ENCODE data around the gene CUEDC2.
"Not testable (repeated sequence)": the region's sequence is repeated elsewhere in the genome, so short reads cannot be mapped to it uniquely, and the experiment has no call there.

Gene CUEDC2

DNA sequence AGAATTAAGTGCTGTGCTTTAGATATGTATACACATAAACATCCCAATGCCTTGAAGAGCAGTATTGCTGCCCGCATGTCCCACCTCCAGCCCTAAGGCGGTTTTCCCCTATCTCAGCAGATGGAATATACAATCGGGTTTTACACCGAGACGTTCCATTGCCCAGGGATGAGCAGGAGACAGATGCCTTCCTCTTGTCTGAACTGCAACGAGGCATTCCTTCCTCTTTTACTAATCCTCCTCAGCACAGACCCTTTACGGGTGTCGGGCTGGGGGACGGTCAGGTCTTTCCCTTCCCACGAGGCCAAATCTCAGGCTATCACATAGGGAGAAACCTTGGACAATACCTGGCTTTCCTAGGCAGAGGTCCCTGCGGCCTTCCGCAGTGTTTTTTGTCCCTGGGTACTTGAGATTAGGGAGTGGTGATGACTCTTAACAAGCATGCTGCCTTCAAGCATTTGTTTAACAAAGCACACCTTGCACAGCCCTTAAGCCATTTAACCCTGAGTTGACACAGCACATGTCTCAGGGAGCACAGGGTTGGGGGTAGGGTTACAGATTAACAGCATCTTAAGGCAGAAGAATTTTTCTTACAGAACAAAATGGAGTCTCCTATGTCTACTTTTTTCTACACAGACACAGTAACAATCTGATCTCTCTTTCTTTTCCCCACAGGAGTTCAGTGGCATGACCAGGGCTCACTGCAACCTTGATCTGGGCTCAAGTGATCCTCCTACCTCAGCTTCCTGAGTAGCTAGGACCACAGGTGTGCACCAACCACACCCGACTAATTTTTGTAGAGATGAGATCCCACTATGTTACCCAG lies 22.5 kb upstream of the CUEDC2 start:
- not testable (repeated sequence) for DNase-seq (ENCODE audit: low read depth in 2 of 2)

DNA sequence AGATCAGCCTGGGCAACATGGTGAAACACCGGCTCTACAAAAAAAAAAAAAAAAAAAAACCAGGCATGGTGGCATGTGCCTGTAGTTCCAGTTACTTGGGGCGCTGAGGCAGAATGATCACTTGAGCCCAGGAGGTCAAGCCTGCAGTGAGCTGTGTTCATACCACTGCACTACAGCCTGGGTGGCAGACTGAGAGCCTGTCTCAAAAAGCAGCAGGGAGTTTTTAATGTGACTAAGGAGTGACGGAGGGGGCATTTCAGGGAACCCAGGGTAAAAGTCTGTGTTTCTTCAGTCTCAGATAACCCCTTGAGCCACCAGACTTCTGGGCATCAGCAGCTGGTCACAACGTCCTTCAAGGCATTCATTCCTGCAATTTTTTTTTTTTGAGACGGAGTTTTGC lies 21.1 kb upstream of the CUEDC2 start:
- no peak for DNase-seq (ENCODE audit: low read depth in 2 of 2)

DNA sequence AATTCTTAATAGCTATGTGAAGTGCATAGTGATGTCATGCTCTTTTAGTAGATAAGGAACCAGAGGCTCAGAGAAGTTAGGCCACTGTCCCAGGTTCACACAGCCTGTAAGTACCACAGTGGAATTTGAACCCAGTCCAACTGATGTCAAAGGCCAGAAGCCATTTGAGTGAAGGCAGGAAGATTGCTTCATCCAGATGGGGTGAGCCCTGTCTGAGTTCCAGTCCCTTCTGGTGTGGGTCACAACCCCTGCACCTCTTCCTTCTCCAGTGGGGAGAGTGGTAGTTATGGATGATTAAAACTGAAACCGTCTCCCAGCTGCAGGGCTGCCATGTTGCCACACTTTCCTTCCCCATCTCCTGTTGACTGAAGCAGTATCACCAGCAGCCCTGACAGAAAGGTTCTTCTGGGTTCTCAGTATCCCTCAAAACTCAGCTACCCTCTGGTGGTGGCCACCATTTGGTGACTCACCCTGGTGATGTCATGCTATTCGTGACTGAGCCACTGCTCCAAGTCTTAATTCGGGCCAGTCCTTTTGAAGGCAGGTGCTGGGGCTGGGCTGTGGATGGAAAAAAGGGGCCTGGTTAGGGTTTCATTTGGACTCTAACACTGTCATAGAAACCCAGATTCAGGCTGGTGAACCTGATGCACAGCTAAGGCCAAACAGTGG lies 20.4 kb upstream of the CUEDC2 start:
- peak; percentile 67 to 68 for DNase-seq (ENCODE audit: low read depth in 2 of 2)

DNA sequence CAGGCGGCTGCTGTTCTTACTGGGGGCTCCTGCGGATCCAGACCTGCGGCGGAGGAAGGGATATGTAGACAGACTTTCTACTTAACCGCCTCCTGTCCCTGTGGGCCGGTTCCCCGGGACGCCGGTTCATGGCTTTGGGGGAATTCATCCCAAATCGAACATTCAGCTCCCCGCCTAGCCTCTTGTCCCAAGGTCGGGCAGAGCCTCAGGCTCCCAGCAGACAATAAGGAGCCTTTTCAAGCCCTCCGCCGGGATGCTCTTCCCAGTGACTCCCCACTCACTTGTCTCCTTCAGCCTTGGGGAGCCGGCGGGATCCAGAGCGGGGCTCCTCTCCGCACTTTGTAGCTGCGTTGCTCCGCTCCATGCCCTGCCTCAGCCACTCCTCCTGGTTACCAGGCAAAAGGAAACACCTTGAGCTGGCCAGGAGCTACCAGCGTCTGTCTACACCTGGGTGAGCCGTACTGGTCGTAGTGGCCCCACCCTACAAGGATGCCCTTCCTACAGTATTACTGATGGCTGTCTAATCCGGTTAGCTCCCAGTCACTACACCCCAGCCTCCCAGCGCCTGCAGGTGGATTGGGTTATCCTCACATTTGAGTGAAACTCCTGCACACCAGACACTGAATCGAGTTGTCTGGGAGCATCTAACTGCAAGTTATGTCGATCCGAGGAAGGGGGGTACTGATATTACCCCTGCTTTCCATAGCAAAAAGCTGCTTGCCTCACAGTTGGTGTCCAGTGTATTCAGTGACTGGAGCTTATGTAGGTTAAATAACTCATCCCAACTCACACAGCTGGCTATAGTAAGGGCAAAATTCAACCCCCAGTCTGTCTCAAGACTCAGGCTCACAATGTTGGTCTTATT lies 19.0 kb upstream of the CUEDC2 start, which contains the start of gene C10orf95:
Gene C10orf95, minus strand, starts transcription at position 439 of the 865 bp plus-strand sequence. CDS start 450 bp downstream, outside the sequence.
- no peak for DNase-seq (ENCODE audit: low read depth in 2 of 2)

DNA sequence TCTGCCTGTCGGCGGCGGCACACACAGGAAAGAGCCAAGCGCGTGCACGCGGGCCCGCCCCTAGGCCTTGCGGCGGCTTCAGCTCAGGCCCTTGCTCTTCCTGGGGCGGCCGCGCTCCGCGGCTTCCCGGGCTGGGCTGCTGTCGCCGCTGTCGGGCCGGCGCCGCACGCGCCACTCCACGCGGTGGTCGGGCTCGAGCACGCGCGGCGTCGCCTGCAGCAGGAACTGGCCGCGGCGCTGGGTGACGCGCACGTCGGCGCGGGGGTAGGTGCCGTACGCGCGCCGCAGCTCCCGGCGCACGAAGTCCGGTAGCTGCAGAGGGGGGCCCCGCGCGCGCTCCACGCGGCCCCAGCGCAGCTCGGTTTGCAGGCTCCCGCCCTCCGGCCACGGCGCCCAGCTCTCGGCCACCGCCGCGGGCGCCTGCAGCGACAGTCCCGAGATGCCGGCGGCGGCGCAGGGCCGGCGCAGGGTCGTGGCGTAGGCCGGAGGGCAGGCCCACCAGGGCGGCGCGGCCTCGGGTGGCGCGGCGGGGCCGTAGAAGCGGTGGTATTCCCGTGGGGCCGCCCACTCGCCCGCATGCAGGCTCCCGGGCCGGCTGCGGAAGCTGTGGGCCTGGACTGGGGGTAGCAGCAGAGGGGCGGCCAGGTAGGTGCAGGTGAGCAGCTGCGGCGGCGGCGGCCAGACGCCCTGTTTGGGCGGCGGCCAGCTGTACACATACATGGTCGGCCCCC lies 18.2 kb upstream of the CUEDC2 start:
- peak; percentile 64 to 81 for DNase-seq (ENCODE audit: low read depth in 2 of 2)

DNA sequence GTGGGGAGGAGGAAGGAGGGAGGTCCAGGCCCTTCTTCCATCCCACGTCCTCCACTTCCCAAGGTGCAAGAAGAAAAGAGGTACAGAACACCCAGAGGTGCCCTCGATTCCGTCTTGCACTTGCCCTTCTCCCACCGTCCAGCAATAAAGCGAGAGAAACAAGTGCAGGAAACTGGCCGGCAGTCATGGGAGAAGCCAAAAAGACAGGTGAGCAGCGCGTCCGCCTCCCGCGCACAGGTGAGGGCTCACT lies 17.7 kb upstream of the CUEDC2 start:
- no peak for DNase-seq (ENCODE audit: low read depth in 2 of 2)

DNA sequence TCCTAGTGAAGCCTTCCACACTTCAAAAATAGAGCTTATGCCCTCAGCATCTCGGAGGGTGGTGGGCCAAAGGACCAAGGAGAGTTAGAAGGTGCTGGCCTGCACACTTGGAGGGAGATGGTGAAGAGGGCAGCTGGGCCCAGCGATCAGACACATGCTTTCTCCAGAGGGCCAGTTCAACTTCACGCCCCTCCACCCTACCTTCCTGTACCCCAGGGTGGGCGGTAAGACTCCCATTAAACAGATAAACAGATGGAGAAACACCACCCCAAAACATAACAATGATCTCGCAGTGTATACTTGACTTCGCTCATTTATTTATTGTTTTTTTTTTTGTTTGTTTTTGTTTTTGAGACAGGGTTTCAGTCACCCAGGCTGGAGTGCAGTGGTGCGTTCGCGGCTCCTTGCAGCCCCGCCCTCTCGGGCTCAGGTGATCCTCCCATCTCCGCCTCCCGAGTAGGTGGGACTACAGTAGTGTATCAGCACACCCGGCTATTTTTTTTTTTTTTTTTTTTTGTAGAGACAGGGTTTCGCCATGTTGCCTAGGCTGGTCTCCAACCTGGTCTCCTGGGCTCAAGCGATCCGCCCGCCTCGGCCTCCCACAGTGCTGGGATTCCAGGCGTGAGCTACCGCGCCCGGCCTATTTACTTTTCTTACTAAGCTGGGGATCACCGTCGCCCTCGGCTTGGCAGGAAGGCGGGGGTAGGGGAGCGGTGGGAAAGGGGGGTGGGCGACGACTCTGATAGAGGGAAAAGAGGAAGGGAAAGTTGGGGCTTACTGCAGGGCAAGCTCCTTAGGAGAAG lies 17.1 kb upstream of the CUEDC2 start:
- peak; percentile 79 to 85 for DNase-seq (ENCODE audit: low read depth in 2 of 2)

DNA sequence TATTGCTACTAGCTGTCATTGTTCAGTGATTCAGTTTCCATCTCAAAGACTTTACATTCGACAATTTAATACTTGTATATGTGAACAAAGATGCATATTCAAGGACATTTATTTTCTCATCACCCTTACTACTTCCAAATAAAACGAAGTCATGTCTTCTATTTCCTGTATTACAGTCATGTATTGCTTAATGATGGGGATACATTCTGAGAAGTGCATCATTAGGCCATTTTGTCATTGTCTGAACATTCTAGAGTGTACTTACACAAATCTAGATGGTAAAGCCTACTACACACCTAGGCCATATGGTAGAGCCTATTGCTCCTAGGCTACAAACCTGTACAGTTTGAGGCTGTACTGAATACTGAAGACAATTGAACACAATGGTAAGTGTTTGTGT lies 12.5 kb upstream of the CUEDC2 start:
- DNase-seq (ENCODE audit: low read depth in 2 of 2), result no peak

DNA sequence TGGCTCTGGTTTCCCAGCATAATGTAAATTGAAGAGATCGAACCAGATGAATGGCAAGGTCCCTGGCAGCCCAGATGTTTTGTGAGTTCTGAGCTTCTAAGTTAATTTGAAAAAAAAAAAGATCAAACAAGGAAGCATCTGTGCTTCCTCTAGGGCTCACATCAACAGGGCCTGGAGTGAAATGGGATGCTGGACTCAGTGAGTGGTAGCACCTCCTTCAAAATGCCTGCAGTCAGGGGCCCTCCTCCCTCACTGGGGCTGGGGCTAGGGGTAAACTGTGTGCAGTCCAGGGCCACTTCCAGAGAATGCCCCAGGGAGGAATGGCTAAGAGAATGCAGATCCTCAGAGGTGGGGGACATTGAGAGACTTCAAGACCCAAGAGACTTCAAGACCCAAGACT lies 6.0 kb upstream of the CUEDC2 start:
- no peak for DNase-seq (ENCODE audit: low read depth in 2 of 2)

DNA sequence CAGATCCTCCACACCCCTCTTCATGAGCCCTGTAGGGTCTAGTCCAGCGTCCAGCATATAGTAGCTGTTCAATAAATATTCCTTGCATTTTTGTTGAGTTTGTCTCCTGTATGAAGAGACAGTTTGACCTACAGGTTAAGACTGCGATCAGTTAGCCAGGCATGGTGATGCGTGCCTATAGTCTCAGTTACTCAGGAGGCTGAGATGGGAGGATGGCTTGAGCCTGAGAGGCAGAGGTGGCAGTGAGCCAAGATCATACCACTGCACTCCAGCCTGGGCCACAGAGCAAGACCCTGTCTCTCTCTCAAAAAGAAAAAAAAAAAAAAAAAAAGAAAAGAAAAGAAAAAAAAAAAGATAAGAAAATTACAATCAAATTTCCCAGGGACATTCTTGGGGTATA lies 5.1 kb upstream of the CUEDC2 start:
- DNase-seq (ENCODE audit: low read depth in 2 of 2), result no peak

DNA sequence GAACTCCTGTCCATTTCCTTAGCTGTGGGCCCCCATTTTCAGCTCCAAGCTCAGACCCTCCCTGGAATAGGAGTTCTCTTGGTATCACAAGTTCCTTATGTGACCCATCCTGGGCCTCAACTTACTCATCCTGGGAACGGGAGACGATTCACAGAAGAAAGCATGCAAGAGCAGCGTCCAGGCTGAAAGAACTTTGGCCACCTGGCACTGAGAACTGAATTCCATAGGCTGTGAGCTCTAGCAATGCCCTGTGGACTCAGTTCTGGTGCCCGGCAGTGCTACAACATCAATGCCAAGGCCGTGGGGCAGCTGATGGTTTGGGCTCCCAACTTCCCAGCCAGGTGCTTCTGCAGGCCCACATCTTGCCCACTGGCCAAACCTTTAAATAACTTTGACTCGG lies 3.9 kb upstream of the CUEDC2 start:
- DNase-seq (ENCODE audit: low read depth in 2 of 2), result no peak

DNA sequence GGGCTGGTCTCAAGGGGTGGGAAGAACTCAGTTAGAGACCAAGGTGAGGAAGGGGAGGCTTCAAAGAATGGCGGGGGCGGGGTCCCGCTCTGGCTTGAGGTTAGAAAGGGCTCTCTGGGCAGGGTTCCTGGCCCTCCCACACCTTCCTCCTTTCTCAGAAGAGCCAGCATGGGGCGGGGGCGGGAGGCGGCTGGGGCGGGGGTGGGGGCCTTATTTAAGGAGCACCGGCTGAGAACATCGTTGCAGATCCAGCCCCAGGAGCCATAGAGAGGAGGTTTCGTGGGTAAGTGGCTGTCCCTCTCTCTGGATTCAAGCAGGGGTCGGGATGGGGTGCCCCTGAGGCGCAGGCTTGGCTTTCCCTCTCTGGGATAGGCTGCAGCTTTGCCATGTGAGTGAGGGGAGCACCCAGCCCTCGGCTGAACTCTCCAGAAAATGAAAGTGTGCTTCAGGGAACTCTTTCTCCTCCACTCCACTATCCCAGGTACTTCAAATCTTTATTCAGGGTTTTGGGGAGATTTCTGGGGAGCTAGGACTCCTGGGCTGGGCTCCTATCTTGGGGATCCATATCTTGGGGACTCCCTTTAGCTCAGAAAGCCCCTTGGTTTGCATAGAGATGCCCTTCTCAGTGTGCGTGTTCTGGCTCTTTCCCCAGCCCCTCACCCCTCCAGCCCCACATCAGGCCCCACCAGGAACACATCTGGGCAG lies 3.3 kb upstream of the CUEDC2 start:
- DNase-seq (ENCODE audit: low read depth in 2 of 2), result no peak

DNA sequence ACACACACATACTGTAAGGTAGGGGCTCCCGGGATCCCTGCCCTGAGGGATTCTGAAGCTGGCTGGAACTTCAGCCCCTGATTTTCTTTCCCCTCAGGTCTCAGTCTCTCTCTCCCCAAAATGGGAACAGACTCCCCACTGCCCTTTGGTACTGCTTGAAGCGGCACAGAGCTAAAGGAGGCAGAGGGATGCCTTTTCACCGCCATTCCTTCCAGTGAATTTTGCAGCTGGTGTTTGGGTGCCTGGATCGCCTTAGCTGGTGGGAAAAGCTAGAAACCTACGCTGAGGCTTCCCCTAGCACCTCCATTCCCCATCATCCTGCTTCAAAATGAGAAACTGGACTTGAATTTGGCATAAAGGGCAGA lies 2.7 kb upstream of the CUEDC2 start:
- DNase-seq (ENCODE audit: low read depth in 2 of 2), result no peak

DNA sequence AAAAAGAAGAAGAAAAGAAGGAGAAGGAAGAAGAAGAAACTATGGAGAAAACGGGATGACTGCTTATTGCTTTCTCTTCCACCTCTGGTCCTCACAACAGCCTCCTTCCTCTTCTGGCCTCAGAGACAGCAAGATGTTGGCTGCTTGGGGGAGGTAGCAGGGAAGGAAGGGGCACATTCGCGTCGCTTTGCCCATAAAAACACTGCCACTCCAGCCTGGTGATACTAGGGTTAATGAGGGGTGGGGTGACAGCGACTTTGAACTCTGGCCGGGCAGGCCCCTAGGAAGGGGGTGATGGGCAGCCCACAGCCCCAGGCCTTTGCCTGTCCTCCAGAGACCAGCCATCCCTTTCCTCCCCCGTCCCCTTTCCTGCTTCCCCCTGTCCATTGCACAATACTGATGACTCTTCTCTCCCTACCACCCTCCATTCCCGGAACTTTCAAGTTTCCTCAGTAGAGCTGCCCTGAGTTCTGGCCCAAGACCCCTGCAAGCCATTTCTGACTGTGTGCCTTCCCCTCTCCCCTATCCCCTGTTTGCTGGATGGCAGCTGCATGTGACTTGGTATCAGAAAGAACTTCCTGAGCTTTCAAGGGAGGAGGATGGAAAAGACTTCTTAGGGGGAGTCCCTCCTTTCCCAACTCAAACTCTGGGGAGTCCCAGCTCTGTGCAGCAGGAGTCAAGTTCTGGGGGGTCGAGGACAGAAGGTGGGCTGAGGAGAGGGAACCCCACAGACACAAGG lies 2.2 kb upstream of the CUEDC2 start:
- DNase-seq (ENCODE audit: low read depth in 2 of 2), result no peak

DNA sequence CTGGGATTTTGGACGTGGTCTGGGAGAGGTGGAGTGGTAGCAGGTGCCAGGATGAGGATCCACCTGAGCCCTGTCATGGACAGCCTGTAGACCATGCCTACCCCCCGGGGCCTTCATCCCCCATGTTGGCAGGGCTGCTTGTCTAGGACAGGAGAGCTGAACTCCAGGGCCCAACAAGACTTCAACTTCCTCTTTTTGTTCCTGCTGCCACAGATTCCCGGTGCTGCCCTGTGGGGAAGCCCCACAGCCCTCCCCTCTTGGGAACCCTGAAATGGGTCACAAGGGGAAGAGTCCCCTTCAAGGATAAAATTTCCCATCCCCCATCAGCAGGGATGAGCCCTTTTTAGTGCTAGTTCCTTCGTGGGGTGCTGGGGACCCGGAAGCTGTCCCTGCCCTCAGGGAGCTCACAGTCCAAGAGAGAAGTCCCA lies 1.3 kb upstream of the CUEDC2 start:
- DNase-seq (ENCODE audit: low read depth in 2 of 2), result no peak

DNA sequence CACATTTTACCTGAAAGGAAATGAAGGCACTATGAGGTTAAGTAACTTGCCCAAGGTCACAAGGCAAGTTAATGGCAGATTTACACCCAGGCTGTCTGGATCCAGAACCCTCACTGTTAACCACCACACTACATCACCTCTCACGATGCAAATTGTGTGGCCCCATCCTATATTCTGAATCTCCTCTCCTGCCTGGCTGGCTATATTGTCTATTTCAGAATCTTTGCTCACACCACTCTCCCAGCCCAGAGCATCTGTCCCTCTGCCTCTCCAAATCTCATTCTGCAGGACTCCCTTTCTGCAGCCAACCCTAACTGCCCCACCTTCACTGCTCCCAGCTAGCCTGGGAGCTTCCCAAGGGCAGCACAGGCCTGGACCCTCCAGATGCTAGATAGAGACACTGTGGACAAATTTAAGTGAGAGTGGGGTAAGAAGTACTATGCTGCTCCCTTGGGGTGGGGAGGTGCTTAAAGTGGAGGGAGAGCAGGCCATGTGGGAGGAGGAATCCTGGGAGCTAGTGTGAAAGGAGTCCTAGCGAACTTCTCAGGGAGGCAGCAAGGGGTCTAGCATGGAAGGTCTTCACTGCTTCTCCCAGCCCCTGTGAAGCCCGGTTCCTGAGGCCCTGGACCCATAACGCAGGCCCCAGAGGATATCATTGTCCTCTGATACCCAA lies 786 bp downstream of the CUEDC2 start:
- no peak for DNase-seq (ENCODE audit: low read depth in 2 of 2)

DNA sequence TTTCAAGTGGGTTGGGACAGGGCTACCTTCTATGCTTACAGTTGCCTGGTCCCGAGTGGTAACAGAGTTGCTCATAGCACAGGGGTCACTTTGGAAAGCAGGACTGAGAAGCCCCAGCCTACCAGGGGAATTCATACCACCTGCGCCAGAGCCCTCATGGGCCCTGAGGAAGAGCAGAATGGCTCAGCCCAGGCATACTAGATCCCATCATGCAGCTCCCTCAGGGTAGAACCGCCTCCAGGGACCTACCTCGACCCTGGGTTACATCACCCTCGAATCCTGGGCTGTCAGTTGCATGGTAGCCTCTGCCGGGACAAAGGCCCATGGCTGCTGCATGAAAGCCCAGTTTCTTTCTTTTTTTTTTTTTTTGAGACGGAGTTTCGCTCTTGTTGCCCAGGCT lies 2.9 kb downstream of the CUEDC2 start:
- no peak for DNase-seq (ENCODE audit: low read depth in 2 of 2)

DNA sequence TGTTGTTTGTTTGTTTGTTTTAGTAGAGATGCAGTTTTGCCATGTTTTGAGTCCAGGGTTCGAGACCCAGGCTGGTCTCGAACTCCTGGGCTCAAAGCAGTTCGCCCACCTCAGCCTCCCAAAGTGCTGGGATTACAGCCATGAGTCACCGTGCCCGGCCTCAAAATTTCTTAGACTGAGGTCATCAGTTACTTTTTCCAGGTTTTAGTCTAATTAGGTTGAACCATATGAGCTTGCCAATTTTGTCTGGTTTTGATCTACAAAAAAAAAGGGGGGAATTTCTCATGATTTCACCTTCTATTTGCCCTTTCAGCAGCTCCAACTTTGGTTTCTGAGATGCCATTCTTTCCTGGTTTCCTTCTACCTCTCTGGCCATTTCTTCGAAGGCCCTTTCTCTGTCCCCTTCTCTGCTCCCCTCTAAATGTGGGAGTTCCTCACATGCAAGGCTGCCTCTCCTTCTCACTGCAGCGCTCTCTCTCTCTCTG lies 5.5 kb downstream of the CUEDC2 start:
- DNase-seq (ENCODE audit: low read depth in 2 of 2), result no peak

DNA sequence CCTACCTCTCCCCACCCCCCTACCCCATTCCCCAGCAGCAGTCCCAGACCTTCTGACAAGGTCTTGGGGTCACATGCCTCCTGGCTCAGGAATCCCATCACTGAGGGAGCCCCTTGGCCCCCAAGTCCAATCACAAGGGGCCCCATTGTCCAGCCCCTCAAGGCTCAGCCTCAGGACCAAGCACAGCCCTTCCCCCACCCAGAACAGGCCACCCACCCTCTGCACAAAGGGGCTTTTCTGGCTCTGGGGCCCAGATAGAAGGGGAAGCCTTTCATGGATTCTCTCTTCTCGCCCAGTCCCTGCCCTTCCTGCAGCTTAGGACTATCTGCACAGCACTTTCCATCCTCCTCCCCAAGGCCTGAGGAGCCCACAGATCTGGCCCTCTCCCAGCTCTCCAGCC lies 6.9 kb downstream of the CUEDC2 start:
- no peak for DNase-seq (ENCODE audit: low read depth in 2 of 2)

Data from stimulated activated CD4-positive, alpha-beta T cell treated with anti-CD3 and anti-CD28 coated beads, Interleukin-15, amount 100 ng/mL, for 48 hours (primary cell).